Calu3 (cell line): Measurements from ENCODE around the gene KAZN. TPM values are rescaled to one million over a fixed set of nuclear protein-coding genes. Genes with fewer than 3 reads are reported as not detected.

ENCODE experiments used
- BruUV-seq: library from RNA; stranded (reverse); fragments of 400-500 nt; replicated peaks from 2 replicates; lab custom pipeline; 2021; lab: Mats Ljungman, UMichigan
- CTCF ChIA-PET: fragments of 300-600 bp; sonication (Branson Sonifier 250); formaldehyde crosslinking; loops from one replicate; lab custom pipeline; 2022; ENCODE audit warnings: antibody characterized with exemption; lab: Charles Lee
- DNase-seq: peaks from one replicate; pipeline ENCODE4 v3.0.0; 2022
- H3K27ac Mint-ChIP-seq: one replicate; pipeline ENCODE4 v1.8.0; 2022; ENCODE audit warnings: mixed read lengths; ENCODE audit not compliant: unreplicated experiment
- H3K27me3 Mint-ChIP-seq: one replicate; pipeline ENCODE4 v1.8.0; 2022; ENCODE audit warnings: mixed read lengths; ENCODE audit not compliant: unreplicated experiment
- H3K36me3 Mint-ChIP-seq: one replicate; pipeline ENCODE4 v1.8.0; 2022; ENCODE audit warnings: mild to moderate bottlenecking, moderate library complexity, mixed read lengths; ENCODE audit not compliant: insufficient read depth, unreplicated experiment
- H3K4me1 Mint-ChIP-seq: one replicate; pipeline ENCODE4 v1.8.0; 2022; ENCODE audit warnings: mild to moderate bottlenecking, low read depth, mixed read lengths; ENCODE audit not compliant: unreplicated experiment
- H3K4me3 Mint-ChIP-seq: one replicate; pipeline ENCODE4 v1.8.0; 2022; ENCODE audit warnings: mild to moderate bottlenecking, low read depth, moderate library complexity, mixed read lengths; ENCODE audit not compliant: unreplicated experiment
- H3K9me3 Mint-ChIP-seq: one replicate; pipeline ENCODE4 v1.8.0; 2022; ENCODE audit warnings: low read depth, mixed read lengths; ENCODE audit not compliant: unreplicated experiment
- CTCF ChIP-seq: fragments of 200-600 bp; IDR thresholded peaks from one replicate; pipeline ENCODE4 v1.8.0; 2022; ENCODE audit warnings: antibody characterized with exemption; ENCODE audit not compliant: unreplicated experiment
- intact Hi-C: fragments of 100-400 bp; cut with micrococcal nuclease; formaldehyde crosslinking; loops from one replicate; pipeline ENCODE4 v1.10.0; 2022; ENCODE audit not compliant: unreplicated experiment
- total RNA-seq: library from RNA; stranded (reverse); gene quantifications from 2 replicates; pipeline ENCODE4 v1.2.3, GENCODE V29; 2022

KAZN gene
- total RNA-seq, 1 experiment from 2014 or later, result 3.6 TPM

GRCh38 chr1:14999441-14999840 lies 401.0 kb downstream of the KAZN start:
- no peak for TF ChIP-seq CTCF
- CTCF ChIA-PET, result interaction anchor here (0.5 kb wide), 1 partner anchor 231 kb away, joined by 3 read pairs; no protein-coding TSS in a partner anchor
- Mint-ChIP-seq H3K9me3 (no peaks in the 10 kb centered on the region), H3K36me3 (no peaks in the 10 kb centered on the region), H3K4me1 (no peaks in the 10 kb centered on the region), H3K4me3 (no peak overlapping the region), H3K27me3 (no peaks in the 10 kb centered on the region), H3K27ac (no peak overlapping the region)
- intact Hi-C loops, result no loop called here
- no peak for DNase-seq
- no TSS peak for BruUV-seq

GRCh38 chr1:15000030-15000429 lies 401.5 kb downstream of the KAZN start:
- no peak overlapping the region for H3K4me3 Mint-ChIP-seq
- BruUV-seq, result no TSS peak
- TF ChIP-seq CTCF, result no peak
- DNase-seq, result no peak
- no peak overlapping the region for H3K27ac Mint-ChIP-seq
- intact Hi-C loops, result no loop called here
- H3K9me3 Mint-ChIP-seq, result no peaks in the 10 kb centered on the region
- H3K36me3 Mint-ChIP-seq, result no peaks in the 10 kb centered on the region
- no peaks in the 10 kb centered on the region for H3K27me3 Mint-ChIP-seq
- H3K4me1 Mint-ChIP-seq, result no peaks in the 10 kb centered on the region
- CTCF ChIA-PET, result interaction anchor here (0.5 kb wide), 1 partner anchor 231 kb away, joined by 3 read pairs; no protein-coding TSS in a partner anchor

- no peak for TF ChIP-seq CTCF
- no peaks in the 10 kb centered on the region for H3K4me1 Mint-ChIP-seq
- intact Hi-C loops, result no loop called here
- no peak overlapping the region for H3K27ac Mint-ChIP-seq
- no TSS peak for BruUV-seq
- CTCF ChIA-PET, result no interaction called here
- H3K4me3 Mint-ChIP-seq, result no peak overlapping the region
- H3K27me3 Mint-ChIP-seq, result no peaks in the 10 kb centered on the region
- no peaks in the 10 kb centered on the region for H3K9me3 Mint-ChIP-seq
- no peak for DNase-seq
- H3K36me3 Mint-ChIP-seq, result no peaks in the 10 kb centered on the region
Observed at GRCh38 chr1:15000671-15001070, 402.2 kb downstream of the KAZN start.

GRCh38 chr1:15001317-15001915 lies 402.9 kb downstream of the KAZN start:
- DNase-seq, result no peak
- TF ChIP-seq CTCF, result no peak
- no peak overlapping the region for H3K4me3 Mint-ChIP-seq
- no peaks in the 10 kb centered on the region for H3K36me3 Mint-ChIP-seq
- no peaks in the 10 kb centered on the region for H3K4me1 Mint-ChIP-seq
- BruUV-seq, result no TSS peak
- no peaks in the 10 kb centered on the region for H3K27me3 Mint-ChIP-seq
- no peaks in the 10 kb centered on the region for H3K9me3 Mint-ChIP-seq
- no peak overlapping the region for H3K27ac Mint-ChIP-seq
- CTCF ChIA-PET, result no interaction called here
- intact Hi-C loops, result no loop called here
